Vagina (tissue), 2 donors: ENCODE results near the gene KNL1.

Source experiments
- CTCF ChIP-seq, 3 experiments: fragments of 450-650 bp in 2 of 3; fragments of 200-600 bp in 1 of 3; sonication (generic) in 1 of 3; IDR thresholded peaks; one replicate each; pipeline ENCODE4 v1.5.1; 2017 to 2019; ENCODE audit warnings: antibody characterized with exemption in 3 of 3, mild to moderate bottlenecking in 2 of 3, moderate library complexity in 2 of 3
- POLR2A ChIP-seq, 2 donors: fragments of 450-650 bp; IDR thresholded peaks; one replicate each; pipeline ENCODE4 v1.6.1; 2017; ENCODE audit warnings: antibody characterized with exemption in 2 of 2, mild to moderate bottlenecking in 2 of 2, moderate library complexity in 2 of 2

GRCh38 chr15:40555876-40556275 is 38.2 kb upstream of the KNL1 start:
- TF ChIP-seq CTCF (IDR thresholded peaks at IDR 0.05) (no peak), POLR2A (IDR thresholded peaks at IDR 0.05) (no peak)
